GM12864 (cell line): ENCODE data around the gene MRPL4.

Experiments
- DNase-seq: peaks from one replicate; pipeline ENCODE4 v3.0.0-alpha.2; 2011; ENCODE audit warnings: low read depth
- H3K4me3 ChIP-seq: 2 replicates; pipeline ENCODE4 v1.5.1; 2011; ENCODE audit warnings: mild to moderate bottlenecking, low read depth, low read length, control low read depth
- TF ChIP-seq, protein P1 (sequence below): IDR thresholded peaks from 2 replicates; pipeline ENCODE4 v1.5.1; 2011; ENCODE audit warnings: low read depth, mild to moderate bottlenecking, moderate library complexity, low read length, control low read depth, inconsistent platforms; ENCODE audit errors: missing control alignments

The MRPL4 gene

DNA sequence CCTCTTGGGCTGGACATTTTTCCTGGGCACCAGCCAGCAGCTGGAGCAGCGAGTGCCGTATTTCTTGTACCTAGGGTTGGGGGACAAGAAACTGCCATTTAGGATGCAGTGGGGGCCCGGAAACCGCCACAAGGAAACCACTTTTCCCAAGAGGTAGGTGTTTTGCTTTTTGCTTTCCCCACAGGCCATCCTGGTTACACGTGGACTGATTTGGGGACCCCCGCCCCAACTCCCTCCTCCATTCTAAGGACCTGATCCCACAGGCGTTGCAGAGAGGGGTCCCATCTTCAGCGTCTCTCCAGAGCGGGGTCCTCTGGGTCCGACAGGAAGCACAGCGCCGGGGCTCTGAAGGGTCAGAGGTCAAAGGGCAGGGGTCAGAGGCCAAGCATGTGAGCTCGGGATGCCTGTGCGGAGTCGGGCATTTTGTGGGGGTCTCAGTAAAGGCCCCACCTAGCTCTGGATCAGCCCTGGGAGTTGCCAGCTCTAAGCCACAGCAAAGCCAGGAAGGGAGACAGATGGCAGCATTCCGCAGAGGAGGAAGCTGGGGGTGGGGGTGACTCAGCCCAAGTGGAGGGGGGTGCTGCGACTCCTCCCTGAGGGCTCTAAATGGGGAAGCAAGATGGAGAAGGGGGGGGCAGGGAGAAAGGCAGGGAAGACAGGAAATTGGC, 53.3 kb downstream of the MRPL4 start:
- DNase-seq: no peak
- H3K4me3 ChIP-seq: no peak overlapping the region
- TF ChIP-seq, protein P1, sequence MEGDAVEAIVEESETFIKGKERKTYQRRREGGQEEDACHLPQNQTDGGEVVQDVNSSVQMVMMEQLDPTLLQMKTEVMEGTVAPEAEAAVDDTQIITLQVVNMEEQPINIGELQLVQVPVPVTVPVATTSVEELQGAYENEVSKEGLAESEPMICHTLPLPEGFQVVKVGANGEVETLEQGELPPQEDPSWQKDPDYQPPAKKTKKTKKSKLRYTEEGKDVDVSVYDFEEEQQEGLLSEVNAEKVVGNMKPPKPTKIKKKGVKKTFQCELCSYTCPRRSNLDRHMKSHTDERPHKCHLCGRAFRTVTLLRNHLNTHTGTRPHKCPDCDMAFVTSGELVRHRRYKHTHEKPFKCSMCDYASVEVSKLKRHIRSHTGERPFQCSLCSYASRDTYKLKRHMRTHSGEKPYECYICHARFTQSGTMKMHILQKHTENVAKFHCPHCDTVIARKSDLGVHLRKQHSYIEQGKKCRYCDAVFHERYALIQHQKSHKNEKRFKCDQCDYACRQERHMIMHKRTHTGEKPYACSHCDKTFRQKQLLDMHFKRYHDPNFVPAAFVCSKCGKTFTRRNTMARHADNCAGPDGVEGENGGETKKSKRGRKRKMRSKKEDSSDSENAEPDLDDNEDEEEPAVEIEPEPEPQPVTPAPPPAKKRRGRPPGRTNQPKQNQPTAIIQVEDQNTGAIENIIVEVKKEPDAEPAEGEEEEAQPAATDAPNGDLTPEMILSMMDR: no peak

DNA sequence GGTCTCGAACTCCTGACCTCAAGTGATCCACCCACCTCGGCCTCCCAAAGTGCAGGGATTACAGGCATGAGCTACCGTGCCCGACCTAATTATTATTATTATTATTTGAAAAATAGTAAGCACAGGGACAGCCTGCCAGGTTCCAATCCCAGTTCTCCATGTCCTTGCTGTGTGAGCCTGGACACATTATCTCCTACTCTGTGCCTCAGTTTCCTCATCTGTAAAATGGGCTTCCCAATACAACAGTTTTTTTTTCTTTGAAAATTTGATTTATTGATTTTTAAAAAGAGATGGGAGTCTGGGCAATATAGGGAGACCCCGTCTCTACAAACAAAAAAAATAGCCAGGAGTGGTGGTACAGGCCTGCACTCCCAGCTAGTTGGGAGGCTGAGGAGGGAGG, 54.3 kb downstream of the MRPL4 start:
- no peak for DNase-seq
- no peak overlapping the region for H3K4me3 ChIP-seq
- TF ChIP-seq, protein P1: no peak

DNA sequence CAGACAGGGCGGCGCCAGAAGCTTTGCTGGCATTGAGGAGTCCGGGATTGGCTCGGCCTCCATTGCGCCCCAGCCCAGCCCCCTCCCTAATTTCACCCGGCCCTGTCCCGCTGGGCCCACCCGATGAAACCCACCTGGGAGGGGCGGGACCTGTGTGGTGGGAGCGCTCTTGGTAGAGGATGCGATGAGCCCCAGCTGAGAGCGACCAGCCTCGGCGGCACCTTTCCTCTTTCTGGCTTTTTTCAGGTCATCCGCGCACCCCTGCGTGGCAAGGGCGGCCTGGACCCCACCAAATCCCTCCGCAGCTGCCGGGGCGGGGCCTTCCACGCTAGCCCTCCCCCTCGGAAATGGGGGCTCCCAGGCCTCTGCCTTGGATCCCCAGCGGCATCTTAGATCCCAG, 57.4 kb downstream of the MRPL4 start, which contains the start of gene ZGLP1:
Gene ZGLP1 (minus strand): TSS at position 393 of the 400 bp plus-strand sequence.
- no peak for DNase-seq
- H3K4me3 ChIP-seq: no peak within 1 kb of the TSS
- TF ChIP-seq, protein P1: no peak
